ENCODE data around the gene SMC3. TPM values are rescaled to one million over a fixed set of nuclear protein-coding genes. Genes with fewer than 3 reads are reported as not detected.

The SMC3 gene
- total RNA-seq, 2 donors from 2014 or later, result 66.0 to 75.9 TPM

- Mint-ChIP-seq H3K4me1 (peaks cover 32% of the 10 kb centered on the region), H3K36me3 (ENCODE audit: low read depth) (peaks cover 16% of the 10 kb centered on the region), H3K27ac (no peak overlapping the region), H3K27me3 (ENCODE audit: insufficient read depth) (no peaks in the 10 kb centered on the region), H3K4me3 (no peak overlapping the region), H3K9me3 (no peaks in the 10 kb centered on the region)
- Histone ChIP-seq H3K9me3 (ENCODE audit: control insufficient read depth, low read length) (no peaks in the 10 kb centered on the region), H3K9ac (ENCODE audit: extremely low read depth, low read length, poor library complexity, severe bottlenecking) (no peak overlapping the region), H3K4me1 (ENCODE audit: control insufficient read depth, insufficient read depth, low read length) (no peaks in the 10 kb centered on the region), H3K27me3 (ENCODE audit: control insufficient read depth, insufficient read depth, low read length, poor library complexity, severe bottlenecking) (no peaks in the 10 kb centered on the region), H3K27ac (ENCODE audit: low read depth, low read length) (no peak overlapping the region), H3K4me3 (ENCODE audit: low read length) (peak overlapping the region; percentile 42), H3K36me3 (ENCODE audit: control insufficient read depth, insufficient read depth, low read length) (peaks cover 72% of the 10 kb centered on the region)
- 74 to 100% methylated on average over 1 of the region's 2 CpGs for WGBS, 2 experiments (ENCODE audit: insufficient coverage in 1 of 2, insufficient read length in 1 of 2)
- no peak for DNase-seq
- TF ChIP-seq CTCF (conservative IDR thresholded peaks at IDR 0.05), result no peak
Observed at GRCh38 chr10:110572862-110573261, 5.4 kb downstream of the SMC3 start.

- H3K4me1 Mint-ChIP-seq, result peaks cover 24% of the 10 kb centered on the region
- Histone ChIP-seq H3K27me3 (ENCODE audit: control insufficient read depth, insufficient read depth, low read length, poor library complexity, severe bottlenecking) (no peaks in the 10 kb centered on the region), H3K4me1 (ENCODE audit: control insufficient read depth, insufficient read depth, low read length) (no peaks in the 10 kb centered on the region), H3K36me3 (ENCODE audit: control insufficient read depth, insufficient read depth, low read length) (peaks cover 87% of the 10 kb centered on the region), H3K9ac (ENCODE audit: extremely low read depth, low read length, poor library complexity, severe bottlenecking) (no peak overlapping the region), H3K27ac (ENCODE audit: low read depth, low read length) (no peak overlapping the region), H3K9me3 (ENCODE audit: control insufficient read depth, low read length) (no peaks in the 10 kb centered on the region), H3K4me3 (ENCODE audit: low read length) (no peak overlapping the region)
- no peak for DNase-seq
- no peak overlapping the region for H3K4me3 Mint-ChIP-seq
- H3K36me3 Mint-ChIP-seq (ENCODE audit: low read depth), result peaks cover 31% of the 10 kb centered on the region
- no peak for TF ChIP-seq CTCF (conservative IDR thresholded peaks at IDR 0.05)
- peak overlapping the region; percentile 28 for H3K27ac Mint-ChIP-seq
- no peaks in the 10 kb centered on the region for H3K27me3 Mint-ChIP-seq (ENCODE audit: insufficient read depth)
- WGBS, 2 experiments (ENCODE audit: insufficient coverage in 1 of 2, insufficient read length in 1 of 2), result 88 to 97% methylated on average over 1 to 5 of the region's 5 CpGs
- H3K9me3 Mint-ChIP-seq, result no peaks in the 10 kb centered on the region
Observed at GRCh38 chr10:110574420-110574819, 6.9 kb downstream of the SMC3 start.

GRCh38 chr10:110576220-110576619 is 8.7 kb downstream of the SMC3 start:
- Mint-ChIP-seq H3K27me3 (ENCODE audit: insufficient read depth) (no peaks in the 10 kb centered on the region), H3K36me3 (ENCODE audit: low read depth) (peaks cover 42% of the 10 kb centered on the region)

More at GRCh38 chr10:110576220-110576619, 8.7 kb downstream of the SMC3 start:
- no peak for TF ChIP-seq CTCF (conservative IDR thresholded peaks at IDR 0.05)
- Histone ChIP-seq H3K36me3 (ENCODE audit: control insufficient read depth, insufficient read depth, low read length) (peaks cover 89% of the 10 kb centered on the region), H3K4me1 (ENCODE audit: control insufficient read depth, insufficient read depth, low read length) (no peaks in the 10 kb centered on the region), H3K9ac (ENCODE audit: extremely low read depth, low read length, poor library complexity, severe bottlenecking) (no peak overlapping the region), H3K27ac (ENCODE audit: low read depth, low read length) (no peak overlapping the region), H3K27me3 (ENCODE audit: control insufficient read depth, insufficient read depth, low read length, poor library complexity, severe bottlenecking) (no peaks in the 10 kb centered on the region), H3K4me3 (ENCODE audit: low read length) (no peak overlapping the region), H3K9me3 (ENCODE audit: control insufficient read depth, low read length) (no peaks in the 10 kb centered on the region)
- Mint-ChIP-seq H3K27ac (no peak overlapping the region), H3K4me1 (peaks cover 10% of the 10 kb centered on the region), H3K9me3 (no peaks in the 10 kb centered on the region), H3K4me3 (no peak overlapping the region)
- WGBS, 2 experiments (ENCODE audit: insufficient coverage in 1 of 2, insufficient read length in 1 of 2), result 90 to 99% methylated on average over 5 of the region's 5 CpGs
- DNase-seq, result no peak
